Neural crest cell (in vitro differentiated cells): ENCODE measurements around the gene PHLDA2. TPM values are rescaled to one million over a fixed set of nuclear protein-coding genes. Genes with fewer than 3 reads are reported as not detected.

ENCODE experiments used
- DNase-seq: peaks from one replicate; pipeline ENCODE4 v3.0.0; 2021; ENCODE audit warnings: low read depth, mixed read lengths, low spot score
- H3K27ac Mint-ChIP-seq: one replicate; pipeline ENCODE4 v1.8.0; 2021; ENCODE audit warnings: mild to moderate bottlenecking, mixed read lengths; ENCODE audit not compliant: unreplicated experiment
- H3K27me3 Mint-ChIP-seq: 2 replicates; pipeline ENCODE4 v1.8.0; 2021; ENCODE audit warnings: low read depth, mild to moderate bottlenecking, mixed read lengths
- H3K36me3 Mint-ChIP-seq: 2 replicates; pipeline ENCODE4 v1.8.0; 2021; ENCODE audit warnings: low read depth, mild to moderate bottlenecking, mixed read lengths
- H3K4me1 Mint-ChIP-seq: 2 replicates; pipeline ENCODE4 v1.8.0; 2021; ENCODE audit warnings: mixed read lengths
- H3K4me3 Mint-ChIP-seq: one replicate; pipeline ENCODE4 v1.8.0; 2021; ENCODE audit warnings: mild to moderate bottlenecking, mixed read lengths
- H3K9me3 Mint-ChIP-seq: 2 replicates; pipeline ENCODE4 v1.8.0; 2021; ENCODE audit warnings: mixed read lengths
- CTCF ChIP-seq: fragments of 200-600 bp; sonication (generic); conservative IDR thresholded peaks from 2 replicates; pipeline ENCODE4 v1.5.0; 2021; ENCODE audit warnings: antibody characterized with exemption, mild to moderate bottlenecking
- total RNA-seq: library from RNA; stranded (reverse); gene quantifications from 2 replicates; pipeline ENCODE4 v1.2.1, GENCODE V29; 2021

Gene PHLDA2
- total RNA-seq, 1 donor from 2014 or later, result 1.1 TPM

- H3K36me3 Mint-ChIP-seq, result peaks cover 21% of the 10 kb centered on the region
- peaks cover 9% of the 10 kb centered on the region for H3K4me1 Mint-ChIP-seq
Measured at GRCh38 chr11:2934021-2934550, 4.9 kb upstream of the PHLDA2 start.

GRCh38 chr11:2933375-2934020, 4.3 kb upstream of the PHLDA2 start:
- no peak for DNase-seq
- peaks cover 11% of the 10 kb centered on the region for H3K4me1 Mint-ChIP-seq
- H3K9me3 Mint-ChIP-seq, result peaks cover 4% of the 10 kb centered on the region
- no peak overlapping the region for H3K4me3 Mint-ChIP-seq
- peaks cover 15% of the 10 kb centered on the region for H3K36me3 Mint-ChIP-seq
- TF ChIP-seq CTCF, result no peak
- peak overlapping the region; percentile 28 for H3K27ac Mint-ChIP-seq
- H3K27me3 Mint-ChIP-seq, result peaks cover 43% of the 10 kb centered on the region

More at GRCh38 chr11:2934021-2934550, 4.9 kb upstream of the PHLDA2 start:
- peak overlapping the region; percentile 28 for H3K27ac Mint-ChIP-seq
- H3K9me3 Mint-ChIP-seq, result peaks cover 10% of the 10 kb centered on the region
- H3K27me3 Mint-ChIP-seq, result peaks cover 43% of the 10 kb centered on the region
- no peak for TF ChIP-seq CTCF
- DNase-seq, result no peak
- no peak overlapping the region for H3K4me3 Mint-ChIP-seq

GRCh38 chr11:2932850-2933251, 3.6 kb upstream of the PHLDA2 start:
- Mint-ChIP-seq H3K36me3 (peaks cover 9% of the 10 kb centered on the region), H3K27me3 (peaks cover 48% of the 10 kb centered on the region), H3K27ac (no peak overlapping the region), H3K4me1 (peaks cover 15% of the 10 kb centered on the region), H3K4me3 (peak overlapping the region; percentile 34), H3K9me3 (peaks cover 2% of the 10 kb centered on the region)
- DNase-seq, result no peak
- TF ChIP-seq CTCF, result no peak

- DNase-seq, result no peak
Measured at GRCh38 chr11:2931771-2932738, 2.8 kb upstream of the PHLDA2 start.

More at GRCh38 chr11:2931771-2932738, 2.8 kb upstream of the PHLDA2 start:
- H3K27me3 Mint-ChIP-seq, result peaks cover 53% of the 10 kb centered on the region
- no peak overlapping the region for H3K27ac Mint-ChIP-seq
- H3K36me3 Mint-ChIP-seq, result peaks cover 2% of the 10 kb centered on the region
- TF ChIP-seq CTCF, result no peak
- no peaks in the 10 kb centered on the region for H3K9me3 Mint-ChIP-seq
- H3K4me3 Mint-ChIP-seq, result peak overlapping the region; percentile 34
- peaks cover 15% of the 10 kb centered on the region for H3K4me1 Mint-ChIP-seq
